PFSK-1 (cell line): ENCODE results near the gene CCSER1.

ENCODE experiments used
- FOXP2 ChIP-seq: optimal IDR thresholded peaks from 2 replicates; pipeline ENCODE3; 2011; ENCODE audit warnings: borderline replicate concordance, control low read depth, inconsistent platforms; ENCODE audit not compliant: insufficient read depth; ENCODE audit errors: extremely low read length, extremely low read depth
- POLR2AphosphoS5 ChIP-seq: IDR thresholded peaks from 2 replicates; pipeline ENCODE4 v1.6.1; 2012; ENCODE audit warnings: low read depth, mild to moderate bottlenecking, control low read depth, low read length, moderate library complexity
- SIN3A ChIP-seq: IDR thresholded peaks from 2 replicates; pipeline ENCODE4 v1.6.1; 2012; ENCODE audit warnings: mild to moderate bottlenecking, low read length, moderate library complexity, borderline replicate concordance; ENCODE audit not compliant: insufficient read depth
- TAF1 ChIP-seq: IDR thresholded peaks from 2 replicates; pipeline ENCODE4 v1.6.1; 2012; ENCODE audit warnings: low read length, control low read depth, borderline replicate concordance; ENCODE audit not compliant: insufficient read depth
- TF ChIP-seq, protein P1 (sequence below), 2 experiments: IDR thresholded peaks; 2 replicates each; pipeline versions ENCODE4 v1.6.1 to v1.8.0; 2011 to 2012; ENCODE audit warnings: low read depth in 2 of 2, low read length in 2 of 2, control low read depth in 1 of 2, inconsistent platforms in 1 of 2, mild to moderate bottlenecking in 1 of 2, moderate library complexity in 1 of 2; ENCODE audit not compliant: insufficient read depth in 1 of 2

Gene CCSER1

DNA sequence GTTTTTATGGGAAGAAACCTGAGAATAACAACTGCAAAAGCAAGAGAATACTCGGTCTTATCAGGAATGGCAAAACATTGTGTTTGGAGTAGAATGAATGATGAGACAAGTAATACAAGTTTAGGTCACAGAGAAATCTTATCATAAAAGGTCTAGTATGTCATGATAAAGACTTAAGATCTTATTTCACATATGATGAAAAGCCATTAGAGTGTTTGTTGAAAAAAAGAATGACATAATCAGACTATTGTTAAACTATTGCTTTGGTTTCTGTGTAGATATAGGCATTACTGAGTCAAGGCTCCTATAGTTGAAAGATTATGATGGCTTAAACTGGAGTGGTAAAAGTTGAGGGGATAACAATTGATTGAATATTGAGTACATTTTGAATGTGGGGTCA lies 603.6 kb downstream of the CCSER1 start:
- TF ChIP-seq SIN3A (no peak), POLR2AphosphoS5 (no peak), FOXP2 (no peak), TAF1 (no peak)
- TF ChIP-seq, protein P1, sequence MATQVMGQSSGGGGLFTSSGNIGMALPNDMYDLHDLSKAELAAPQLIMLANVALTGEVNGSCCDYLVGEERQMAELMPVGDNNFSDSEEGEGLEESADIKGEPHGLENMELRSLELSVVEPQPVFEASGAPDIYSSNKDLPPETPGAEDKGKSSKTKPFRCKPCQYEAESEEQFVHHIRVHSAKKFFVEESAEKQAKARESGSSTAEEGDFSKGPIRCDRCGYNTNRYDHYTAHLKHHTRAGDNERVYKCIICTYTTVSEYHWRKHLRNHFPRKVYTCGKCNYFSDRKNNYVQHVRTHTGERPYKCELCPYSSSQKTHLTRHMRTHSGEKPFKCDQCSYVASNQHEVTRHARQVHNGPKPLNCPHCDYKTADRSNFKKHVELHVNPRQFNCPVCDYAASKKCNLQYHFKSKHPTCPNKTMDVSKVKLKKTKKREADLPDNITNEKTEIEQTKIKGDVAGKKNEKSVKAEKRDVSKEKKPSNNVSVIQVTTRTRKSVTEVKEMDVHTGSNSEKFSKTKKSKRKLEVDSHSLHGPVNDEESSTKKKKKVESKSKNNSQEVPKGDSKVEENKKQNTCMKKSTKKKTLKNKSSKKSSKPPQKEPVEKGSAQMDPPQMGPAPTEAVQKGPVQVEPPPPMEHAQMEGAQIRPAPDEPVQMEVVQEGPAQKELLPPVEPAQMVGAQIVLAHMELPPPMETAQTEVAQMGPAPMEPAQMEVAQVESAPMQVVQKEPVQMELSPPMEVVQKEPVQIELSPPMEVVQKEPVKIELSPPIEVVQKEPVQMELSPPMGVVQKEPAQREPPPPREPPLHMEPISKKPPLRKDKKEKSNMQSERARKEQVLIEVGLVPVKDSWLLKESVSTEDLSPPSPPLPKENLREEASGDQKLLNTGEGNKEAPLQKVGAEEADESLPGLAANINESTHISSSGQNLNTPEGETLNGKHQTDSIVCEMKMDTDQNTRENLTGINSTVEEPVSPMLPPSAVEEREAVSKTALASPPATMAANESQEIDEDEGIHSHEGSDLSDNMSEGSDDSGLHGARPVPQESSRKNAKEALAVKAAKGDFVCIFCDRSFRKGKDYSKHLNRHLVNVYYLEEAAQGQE (IDR thresholded peaks at IDR 0.05; ENCODE audit: insufficient read depth in 1 of 2, low read depth in 2 of 2, low read length in 2 of 2) = no peak

DNA sequence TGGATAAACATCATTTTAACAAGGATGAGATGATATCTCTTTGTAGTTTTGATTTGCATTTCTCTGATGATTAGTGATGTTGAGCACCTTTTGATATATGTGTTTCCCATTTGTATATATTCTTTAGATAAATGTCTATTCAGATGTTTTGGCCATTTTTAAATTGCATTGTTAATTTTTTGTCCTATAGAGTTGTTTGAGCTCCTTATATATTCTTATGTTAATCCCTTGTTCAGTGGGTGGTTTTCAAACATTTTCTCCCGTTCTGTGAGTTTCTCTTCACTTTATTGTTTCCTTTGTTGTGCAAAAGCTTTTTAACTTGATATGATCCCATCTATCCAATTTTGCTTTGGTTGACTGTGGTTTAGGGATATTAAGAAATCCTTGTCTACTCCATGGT lies 606.0 kb downstream of the CCSER1 start:
- no peak for TF ChIP-seq POLR2AphosphoS5
- TF ChIP-seq TAF1 = no peak
- no peak for TF ChIP-seq FOXP2
- no peak for TF ChIP-seq SIN3A
- TF ChIP-seq, protein P1 (IDR thresholded peaks at IDR 0.05; ENCODE audit: insufficient read depth in 1 of 2, low read depth in 2 of 2, low read length in 2 of 2) = no peak

DNA sequence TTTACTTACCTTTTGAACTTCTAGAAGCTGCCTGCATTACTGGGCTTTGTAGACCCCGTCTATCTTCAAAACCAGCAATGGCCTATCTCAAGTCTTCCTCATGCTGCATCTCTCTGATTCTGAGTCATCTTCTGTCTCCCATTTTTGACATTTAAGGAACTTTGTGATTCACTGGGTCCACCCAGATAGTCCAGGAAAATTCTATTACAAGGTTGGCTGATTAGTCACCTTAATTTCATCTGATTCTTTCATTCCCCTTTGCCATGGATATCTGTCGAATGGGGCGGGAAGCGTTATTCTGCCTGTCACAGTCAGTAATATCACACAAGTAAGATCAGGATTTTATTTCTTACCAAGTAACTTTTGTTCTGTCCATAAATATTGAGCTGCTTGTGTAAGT lies 618.0 kb downstream of the CCSER1 start:
- no peak for TF ChIP-seq SIN3A
- no peak for TF ChIP-seq FOXP2
- TF ChIP-seq, protein P1 (IDR thresholded peaks at IDR 0.05; ENCODE audit: insufficient read depth in 1 of 2, low read depth in 2 of 2, low read length in 2 of 2) = no peak
- TF ChIP-seq POLR2AphosphoS5 = no peak
- TF ChIP-seq TAF1 = no peak

DNA sequence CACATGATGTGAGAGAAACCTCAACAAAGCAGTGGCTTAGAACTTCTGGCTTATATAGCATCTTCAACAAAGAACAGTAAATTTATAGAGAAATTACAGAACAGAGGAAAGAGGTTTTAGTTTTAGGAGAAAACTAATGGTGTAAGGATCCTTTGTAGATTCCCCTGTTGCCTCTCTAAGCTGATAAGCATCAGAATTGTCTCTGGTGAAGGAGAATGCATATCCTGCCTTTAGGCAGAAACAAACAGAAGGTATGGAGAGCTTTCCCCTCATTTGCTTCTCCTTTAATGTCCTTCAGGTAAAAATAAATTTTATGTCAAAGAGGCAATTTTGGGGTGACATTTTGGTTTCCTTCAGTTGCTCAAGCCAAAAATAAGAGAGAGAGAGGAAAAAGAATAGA lies 625.9 kb downstream of the CCSER1 start:
- no peak for TF ChIP-seq TAF1
- TF ChIP-seq, protein P1 (IDR thresholded peaks at IDR 0.05; ENCODE audit: insufficient read depth in 1 of 2, low read depth in 2 of 2, low read length in 2 of 2) = no peak
- no peak for TF ChIP-seq FOXP2
- no peak for TF ChIP-seq SIN3A
- TF ChIP-seq POLR2AphosphoS5 = no peak

DNA sequence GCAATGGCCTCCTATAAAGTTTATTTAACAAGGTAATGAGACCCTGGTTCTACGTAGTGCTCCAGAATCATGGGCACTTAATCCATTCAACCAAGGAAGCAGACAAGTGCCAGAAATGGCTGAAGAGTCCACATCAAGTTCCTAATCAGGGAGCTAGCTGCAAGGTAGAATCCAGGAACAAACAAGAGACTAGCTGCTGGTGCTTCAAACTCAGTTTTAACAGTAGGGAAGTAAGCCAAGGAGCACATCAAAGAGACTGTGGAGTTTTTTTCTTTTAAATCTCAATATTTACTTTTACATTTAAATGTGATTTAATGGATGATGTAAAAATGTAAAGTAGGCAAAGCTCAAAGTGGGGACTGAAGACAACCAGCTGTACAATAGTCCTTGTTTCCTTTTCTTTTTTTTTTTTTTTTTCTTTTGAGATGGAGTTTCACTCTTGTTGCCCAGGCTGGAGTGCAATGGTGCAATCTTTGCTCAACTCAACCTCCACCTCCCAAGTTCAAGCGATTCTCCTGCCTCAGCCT lies 630.4 kb downstream of the CCSER1 start:
- TF ChIP-seq, protein P1 (IDR thresholded peaks at IDR 0.05; ENCODE audit: insufficient read depth in 1 of 2, low read depth in 2 of 2, low read length in 2 of 2) = no peak
- TF ChIP-seq FOXP2 (no peak), POLR2AphosphoS5 (no peak), SIN3A (no peak), TAF1 (no peak)
